HEK293 (cell line): ENCODE measurements around the gene PDSS1.

Experiments
- GLIS1 ChIP-seq: fragments of 450-650 bp; formaldehyde crosslinking; IDR thresholded peaks from 2 replicates; pipeline ENCODE4 v1.5.1; 2016; ENCODE audit warnings: missing biosample characterization, missing genetic modification characterization
- PBX3 ChIP-seq: sonication (generic); formaldehyde crosslinking; IDR thresholded peaks from 2 replicates; pipeline ENCODE4 v1.8.1; 2022; ENCODE audit warnings: mild to moderate bottlenecking, moderate library complexity, missing genetic modification reagents
- SP2 ChIP-seq: fragments of 450-650 bp; formaldehyde crosslinking; IDR thresholded peaks from 2 replicates; pipeline ENCODE4 v1.5.1; 2016; ENCODE audit warnings: missing biosample characterization, missing genetic modification characterization
- ZBTB20 ChIP-seq: fragments of 450-650 bp; formaldehyde crosslinking; IDR thresholded peaks from 2 replicates; pipeline ENCODE4 v1.5.1; 2016; ENCODE audit warnings: missing biosample characterization, missing genetic modification characterization
- ZNF24 ChIP-seq: fragments of 450-650 bp; formaldehyde crosslinking; IDR thresholded peaks from 2 replicates; pipeline ENCODE4 v1.5.1; 2016; ENCODE audit warnings: missing biosample characterization, missing genetic modification characterization
- ZNF274 ChIP-seq, 2 experiments: fragments of 200-500 bp in 1 of 2; fragments of 450-650 bp in 1 of 2; sonication (Bioruptor generic) in 1 of 2; formaldehyde crosslinking in 1 of 2; IDR thresholded peaks; 2 replicates each; pipeline versions ENCODE4 v1.5.1 to v1.6.1; 2014 to 2016; ENCODE audit warnings: borderline replicate concordance in 1 of 2, inconsistent platforms in 1 of 2, low read length in 1 of 2, missing biosample characterization in 1 of 2, missing genetic modification characterization in 1 of 2
- ZNF518A ChIP-seq: fragments of 450-650 bp; formaldehyde crosslinking; conservative IDR thresholded peaks from 2 replicates; pipeline ENCODE4 v1.5.1; 2016; ENCODE audit warnings: low read depth, missing biosample characterization, missing genetic modification characterization
- TF ChIP-seq, protein P1 (sequence below): fragments of 450-650 bp; formaldehyde crosslinking; IDR thresholded peaks from 2 replicates; pipeline ENCODE4; 2016; ENCODE audit warnings: missing biosample characterization, missing genetic modification characterization
- TF ChIP-seq, protein P2 (sequence below): fragments of 450-650 bp; formaldehyde crosslinking; IDR thresholded peaks from 2 replicates; pipeline ENCODE4 v1.5.1; 2016; ENCODE audit warnings: missing biosample characterization, missing genetic modification characterization
- TF ChIP-seq, protein P3 (sequence below): fragments of 450-650 bp; formaldehyde crosslinking; IDR thresholded peaks from 2 replicates; pipeline ENCODE4 v1.5.1; 2016; ENCODE audit warnings: missing biosample characterization, missing genetic modification characterization

GRCh38 chr10:26717476-26717875, 20.0 kb downstream of the PDSS1 start:
- TF ChIP-seq, protein P1, sequence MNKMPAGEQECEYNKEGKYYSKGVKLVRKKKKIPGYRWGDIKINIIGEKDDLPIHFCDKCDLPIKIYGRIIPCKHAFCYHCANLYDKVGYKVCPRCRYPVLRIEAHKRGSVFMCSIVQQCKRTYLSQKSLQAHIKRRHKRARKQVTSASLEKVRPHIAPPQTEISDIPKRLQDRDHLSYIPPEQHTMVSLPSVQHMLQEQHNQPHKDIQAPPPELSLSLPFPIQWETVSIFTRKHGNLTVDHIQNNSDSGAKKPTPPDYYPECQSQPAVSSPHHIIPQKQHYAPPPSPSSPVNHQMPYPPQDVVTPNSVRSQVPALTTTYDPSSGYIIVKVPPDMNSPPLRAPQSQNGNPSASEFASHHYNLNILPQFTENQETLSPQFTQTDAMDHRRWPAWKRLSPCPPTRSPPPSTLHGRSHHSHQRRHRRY = no peak
- no peak for TF ChIP-seq ZBTB20 (tag by site-specific recombination)
- TF ChIP-seq, protein P2, sequence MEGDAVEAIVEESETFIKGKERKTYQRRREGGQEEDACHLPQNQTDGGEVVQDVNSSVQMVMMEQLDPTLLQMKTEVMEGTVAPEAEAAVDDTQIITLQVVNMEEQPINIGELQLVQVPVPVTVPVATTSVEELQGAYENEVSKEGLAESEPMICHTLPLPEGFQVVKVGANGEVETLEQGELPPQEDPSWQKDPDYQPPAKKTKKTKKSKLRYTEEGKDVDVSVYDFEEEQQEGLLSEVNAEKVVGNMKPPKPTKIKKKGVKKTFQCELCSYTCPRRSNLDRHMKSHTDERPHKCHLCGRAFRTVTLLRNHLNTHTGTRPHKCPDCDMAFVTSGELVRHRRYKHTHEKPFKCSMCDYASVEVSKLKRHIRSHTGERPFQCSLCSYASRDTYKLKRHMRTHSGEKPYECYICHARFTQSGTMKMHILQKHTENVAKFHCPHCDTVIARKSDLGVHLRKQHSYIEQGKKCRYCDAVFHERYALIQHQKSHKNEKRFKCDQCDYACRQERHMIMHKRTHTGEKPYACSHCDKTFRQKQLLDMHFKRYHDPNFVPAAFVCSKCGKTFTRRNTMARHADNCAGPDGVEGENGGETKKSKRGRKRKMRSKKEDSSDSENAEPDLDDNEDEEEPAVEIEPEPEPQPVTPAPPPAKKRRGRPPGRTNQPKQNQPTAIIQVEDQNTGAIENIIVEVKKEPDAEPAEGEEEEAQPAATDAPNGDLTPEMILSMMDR (tag by site-specific recombination) = no peak
- TF ChIP-seq GLIS1 (tag by site-specific recombination) = no peak
- no peak for TF ChIP-seq ZNF274 (IDR thresholded peaks at IDR 0.05; ENCODE audit: low read length)
- no peak for TF ChIP-seq ZNF274 (tag by site-specific recombination; IDR thresholded peaks at IDR 0.05; ENCODE audit: borderline replicate concordance)
- no peak for TF ChIP-seq PBX3 (CRISPR knock-in tag)
- TF ChIP-seq SP2 (tag by site-specific recombination) = no peak
- TF ChIP-seq, protein P3, sequence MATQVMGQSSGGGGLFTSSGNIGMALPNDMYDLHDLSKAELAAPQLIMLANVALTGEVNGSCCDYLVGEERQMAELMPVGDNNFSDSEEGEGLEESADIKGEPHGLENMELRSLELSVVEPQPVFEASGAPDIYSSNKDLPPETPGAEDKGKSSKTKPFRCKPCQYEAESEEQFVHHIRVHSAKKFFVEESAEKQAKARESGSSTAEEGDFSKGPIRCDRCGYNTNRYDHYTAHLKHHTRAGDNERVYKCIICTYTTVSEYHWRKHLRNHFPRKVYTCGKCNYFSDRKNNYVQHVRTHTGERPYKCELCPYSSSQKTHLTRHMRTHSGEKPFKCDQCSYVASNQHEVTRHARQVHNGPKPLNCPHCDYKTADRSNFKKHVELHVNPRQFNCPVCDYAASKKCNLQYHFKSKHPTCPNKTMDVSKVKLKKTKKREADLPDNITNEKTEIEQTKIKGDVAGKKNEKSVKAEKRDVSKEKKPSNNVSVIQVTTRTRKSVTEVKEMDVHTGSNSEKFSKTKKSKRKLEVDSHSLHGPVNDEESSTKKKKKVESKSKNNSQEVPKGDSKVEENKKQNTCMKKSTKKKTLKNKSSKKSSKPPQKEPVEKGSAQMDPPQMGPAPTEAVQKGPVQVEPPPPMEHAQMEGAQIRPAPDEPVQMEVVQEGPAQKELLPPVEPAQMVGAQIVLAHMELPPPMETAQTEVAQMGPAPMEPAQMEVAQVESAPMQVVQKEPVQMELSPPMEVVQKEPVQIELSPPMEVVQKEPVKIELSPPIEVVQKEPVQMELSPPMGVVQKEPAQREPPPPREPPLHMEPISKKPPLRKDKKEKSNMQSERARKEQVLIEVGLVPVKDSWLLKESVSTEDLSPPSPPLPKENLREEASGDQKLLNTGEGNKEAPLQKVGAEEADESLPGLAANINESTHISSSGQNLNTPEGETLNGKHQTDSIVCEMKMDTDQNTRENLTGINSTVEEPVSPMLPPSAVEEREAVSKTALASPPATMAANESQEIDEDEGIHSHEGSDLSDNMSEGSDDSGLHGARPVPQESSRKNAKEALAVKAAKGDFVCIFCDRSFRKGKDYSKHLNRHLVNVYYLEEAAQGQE (tag by site-specific recombination) = no peak
- TF ChIP-seq ZNF518A = no peak
- TF ChIP-seq ZNF24 = no peak
